ENCODE results near the gene ARHGAP27. TPM values are rescaled to one million over a fixed set of nuclear protein-coding genes. Genes with fewer than 3 reads are reported as not detected.
"Not testable (repeated sequence)": the region's sequence is repeated elsewhere in the genome, so short reads cannot be mapped to it uniquely, and the experiment has no call there.

Gene ARHGAP27
- total RNA-seq, 1 donor from 2014 or later: 26.8 TPM

GRCh38 chr17:45345554-45346215 lies 87.0 kb downstream of the ARHGAP27 start:
- H3K4me3 Mint-ChIP-seq: no peak overlapping the region
- DNase-seq (ENCODE audit: extremely low spot score, unreplicated experiment): no peak
- peak overlapping the region; percentile 31 for H3K27ac Mint-ChIP-seq
- H3K9me3 Mint-ChIP-seq: no peaks in the 10 kb centered on the region
- no peak for TF ChIP-seq CTCF (conservative IDR thresholded peaks at IDR 0.05)
- no peaks in the 10 kb centered on the region for H3K27me3 Mint-ChIP-seq
- H3K4me1 Mint-ChIP-seq (ENCODE audit: unreplicated experiment): peaks cover 25% of the 10 kb centered on the region
- H3K36me3 Mint-ChIP-seq: no peaks in the 10 kb centered on the region

GRCh38 chr17:45345246-45345553 lies 87.5 kb downstream of the ARHGAP27 start:
- Mint-ChIP-seq H3K27me3 (no peaks in the 10 kb centered on the region), H3K4me3 (no peak overlapping the region), H3K9me3 (no peaks in the 10 kb centered on the region), H3K36me3 (no peaks in the 10 kb centered on the region), H3K4me1 (ENCODE audit: unreplicated experiment) (peaks cover 25% of the 10 kb centered on the region), H3K27ac (peak overlapping the region; percentile 31)
- no peak for DNase-seq (ENCODE audit: extremely low spot score, unreplicated experiment)
- no peak for TF ChIP-seq CTCF (conservative IDR thresholded peaks at IDR 0.05)

GRCh38 chr17:45343967-45344664 lies 88.6 kb downstream of the ARHGAP27 start:
- not testable (repeated sequence) for H3K27me3 Mint-ChIP-seq
- peaks cover 30% of the 10 kb centered on the region for H3K4me1 Mint-ChIP-seq (ENCODE audit: unreplicated experiment)

More at GRCh38 chr17:45343967-45344664, 88.6 kb downstream of the ARHGAP27 start:
- not testable (repeated sequence) for H3K9me3 Mint-ChIP-seq; H3K36me3 Mint-ChIP-seq; DNase-seq (ENCODE audit: extremely low spot score, unreplicated experiment); H3K4me3 Mint-ChIP-seq; H3K27ac Mint-ChIP-seq

Other genes starting within 250 kb of the ARHGAP27 start
- gene FMNL1, start 211.0 kb downstream of the ARHGAP27 start, total RNA-seq (ENCODE audit: low replicate concordance): 1.9 and 6.0 TPM in 2 replicates
- gene SPATA32, start 170.8 kb downstream of the ARHGAP27 start, total RNA-seq (ENCODE audit: low replicate concordance): not detected in 2 replicates
- 10.4 and 11.2 TPM in 2 replicates for gene MAP3K14, start 115.8 kb downstream of the ARHGAP27 start, total RNA-seq (ENCODE audit: low replicate concordance)
- gene PLEKHM1, start 57.9 kb upstream of the ARHGAP27 start, total RNA-seq (ENCODE audit: low replicate concordance): 42.1 and 63.1 TPM in 2 replicates

All from type B pancreatic cell (in vitro differentiated cells).